ENCODE results near the gene SLC37A4.

GRCh38 chr11:119046489-119046888 is 15.8 kb upstream of the SLC37A4 start:
- TF ChIP-seq, protein P1, sequence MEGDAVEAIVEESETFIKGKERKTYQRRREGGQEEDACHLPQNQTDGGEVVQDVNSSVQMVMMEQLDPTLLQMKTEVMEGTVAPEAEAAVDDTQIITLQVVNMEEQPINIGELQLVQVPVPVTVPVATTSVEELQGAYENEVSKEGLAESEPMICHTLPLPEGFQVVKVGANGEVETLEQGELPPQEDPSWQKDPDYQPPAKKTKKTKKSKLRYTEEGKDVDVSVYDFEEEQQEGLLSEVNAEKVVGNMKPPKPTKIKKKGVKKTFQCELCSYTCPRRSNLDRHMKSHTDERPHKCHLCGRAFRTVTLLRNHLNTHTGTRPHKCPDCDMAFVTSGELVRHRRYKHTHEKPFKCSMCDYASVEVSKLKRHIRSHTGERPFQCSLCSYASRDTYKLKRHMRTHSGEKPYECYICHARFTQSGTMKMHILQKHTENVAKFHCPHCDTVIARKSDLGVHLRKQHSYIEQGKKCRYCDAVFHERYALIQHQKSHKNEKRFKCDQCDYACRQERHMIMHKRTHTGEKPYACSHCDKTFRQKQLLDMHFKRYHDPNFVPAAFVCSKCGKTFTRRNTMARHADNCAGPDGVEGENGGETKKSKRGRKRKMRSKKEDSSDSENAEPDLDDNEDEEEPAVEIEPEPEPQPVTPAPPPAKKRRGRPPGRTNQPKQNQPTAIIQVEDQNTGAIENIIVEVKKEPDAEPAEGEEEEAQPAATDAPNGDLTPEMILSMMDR (IDR thresholded peaks at IDR 0.05) = no peak
- TF ChIP-seq EP300 (IDR thresholded peaks at IDR 0.05) = no peak

Data from tibial nerve (tissue), 4 donors.